Measurements from ENCODE around the gene DKKL1.

Gene DKKL1

DNA sequence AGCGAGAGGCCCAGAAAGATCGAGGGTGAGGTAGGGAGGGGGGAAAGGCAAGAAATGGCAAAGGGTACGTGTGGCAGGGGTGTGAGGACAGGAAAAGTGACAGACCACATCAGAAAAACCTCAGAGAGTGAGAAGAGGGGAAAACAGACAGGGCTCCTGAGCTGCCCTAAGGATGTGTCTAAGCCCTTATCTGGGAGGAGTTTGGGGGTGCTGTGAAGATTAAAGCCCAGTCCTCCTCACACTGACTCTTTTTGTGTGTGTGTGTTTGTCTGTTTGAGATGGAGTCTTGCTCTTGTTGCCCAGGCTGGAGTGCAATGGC lies 60.3 kb downstream of the DKKL1 start:
- Histone ChIP-seq H3K36me3 (no peaks in the 10 kb centered on the region), H3K4me3 (no peak overlapping the region), H3K27ac (no peak overlapping the region), H3K4me1 (peaks cover 0 to 45% (median 33%) of the 10 kb centered on the region in 4 donors), H3K9me3 (no peaks in the 10 kb centered on the region), H3K27me3 (peaks cover 4 to 98% of the 10 kb centered on the region in 2 donors)
- intact Hi-C loops (cut with DNase I; ENCODE audit: low total_unique reads) = no loop called here
- TF ChIP-seq, protein P1, sequence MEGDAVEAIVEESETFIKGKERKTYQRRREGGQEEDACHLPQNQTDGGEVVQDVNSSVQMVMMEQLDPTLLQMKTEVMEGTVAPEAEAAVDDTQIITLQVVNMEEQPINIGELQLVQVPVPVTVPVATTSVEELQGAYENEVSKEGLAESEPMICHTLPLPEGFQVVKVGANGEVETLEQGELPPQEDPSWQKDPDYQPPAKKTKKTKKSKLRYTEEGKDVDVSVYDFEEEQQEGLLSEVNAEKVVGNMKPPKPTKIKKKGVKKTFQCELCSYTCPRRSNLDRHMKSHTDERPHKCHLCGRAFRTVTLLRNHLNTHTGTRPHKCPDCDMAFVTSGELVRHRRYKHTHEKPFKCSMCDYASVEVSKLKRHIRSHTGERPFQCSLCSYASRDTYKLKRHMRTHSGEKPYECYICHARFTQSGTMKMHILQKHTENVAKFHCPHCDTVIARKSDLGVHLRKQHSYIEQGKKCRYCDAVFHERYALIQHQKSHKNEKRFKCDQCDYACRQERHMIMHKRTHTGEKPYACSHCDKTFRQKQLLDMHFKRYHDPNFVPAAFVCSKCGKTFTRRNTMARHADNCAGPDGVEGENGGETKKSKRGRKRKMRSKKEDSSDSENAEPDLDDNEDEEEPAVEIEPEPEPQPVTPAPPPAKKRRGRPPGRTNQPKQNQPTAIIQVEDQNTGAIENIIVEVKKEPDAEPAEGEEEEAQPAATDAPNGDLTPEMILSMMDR (IDR thresholded peaks at IDR 0.05) = no peak
- no peak for DNase-seq

All from tibial artery (tissue), 4 donors.